ENCODE data around the gene COG1. TPM values are rescaled to one million over a fixed set of nuclear protein-coding genes. Genes with fewer than 3 reads are reported as not detected.

The COG1 gene
- total and polyA plus RNA-seq, 9 of the 15 experiments (the other 6 are each of a cell fraction or from before 2014, with no cell fraction given), result 9.5 to 26.8 (median 12.9) TPM

- TF ChIP-seq CBX2 (IDR thresholded peaks at IDR 0.05; ENCODE audit: insufficient read depth, low read length, poor library complexity, severe bottlenecking) (no peak), CXXC5 (CRISPR knock-in tag; IDR thresholded peaks at IDR 0.05) (peak; percentile 49), ZFP1 (CRISPR knock-in tag; IDR thresholded peaks at IDR 0.05) (no peak), ZNF830 (CRISPR knock-in tag; IDR thresholded peaks at IDR 0.05) (no peak), PURB (CRISPR knock-in tag; IDR thresholded peaks at IDR 0.05; ENCODE audit: low read depth) (no peak), THRAP3 (IDR thresholded peaks at IDR 0.05; ENCODE audit: borderline replicate concordance) (no peak), ZNF311 (CRISPR knock-in tag; IDR thresholded peaks at IDR 0.05) (no peak), SMARCE1 (IDR thresholded peaks at IDR 0.05) (no peak), CEBPB (tag; IDR thresholded peaks at IDR 0.05) (no peak), NR1H2 (CRISPR knock-in tag; IDR thresholded peaks at IDR 0.05) (no peak), NCOA1 (IDR thresholded peaks at IDR 0.05; ENCODE audit: low read depth) (no peak), SNIP1 (IDR thresholded peaks at IDR 0.05; ENCODE audit: low read depth) (no peak), HNRNPLL (IDR thresholded peaks at IDR 0.05; ENCODE audit: low read depth, low read length, poor library complexity, severe bottlenecking) (peak; percentile 8), ZNF586 (CRISPR knock-in tag; conservative IDR thresholded peaks at IDR 0.05) (no peak), FOXJ2 (tag; IDR thresholded peaks at IDR 0.05) (no peak), SMAD1 (IDR thresholded peaks at IDR 0.05; ENCODE audit: low read depth, low read length, partially characterized antibody) (peak; percentile 44), SIX5 (IDR thresholded peaks at IDR 0.05; ENCODE audit: borderline replicate concordance in 1 of 2, insufficient read depth in 1 of 2, low read depth in 1 of 2, low read length in 2 of 2) (peak; percentile 20 to 37; a peak in 2 of 4 replicates), ZNF76 (CRISPR knock-in tag; IDR thresholded peaks at IDR 0.05; ENCODE audit: borderline replicate concordance) (no peak), MTA3 (IDR thresholded peaks at IDR 0.05; ENCODE audit: borderline replicate concordance) (peak; percentile 59; the same call in 1 of the 2 replicates), PRPF4 (IDR thresholded peaks at IDR 0.05; ENCODE audit: insufficient read depth, low read depth, low read length, poor library complexity, severe bottlenecking) (no peak), KLF6 (CRISPR knock-in tag; IDR thresholded peaks at IDR 0.05; ENCODE audit: borderline replicate concordance) (no peak), SAP30 (IDR thresholded peaks at IDR 0.05; ENCODE audit: borderline replicate concordance, insufficient read depth, low read depth, low read length, poor library complexity, severe bottlenecking) (peak; percentile 83)
- TF ChIP-seq, protein P1, sequence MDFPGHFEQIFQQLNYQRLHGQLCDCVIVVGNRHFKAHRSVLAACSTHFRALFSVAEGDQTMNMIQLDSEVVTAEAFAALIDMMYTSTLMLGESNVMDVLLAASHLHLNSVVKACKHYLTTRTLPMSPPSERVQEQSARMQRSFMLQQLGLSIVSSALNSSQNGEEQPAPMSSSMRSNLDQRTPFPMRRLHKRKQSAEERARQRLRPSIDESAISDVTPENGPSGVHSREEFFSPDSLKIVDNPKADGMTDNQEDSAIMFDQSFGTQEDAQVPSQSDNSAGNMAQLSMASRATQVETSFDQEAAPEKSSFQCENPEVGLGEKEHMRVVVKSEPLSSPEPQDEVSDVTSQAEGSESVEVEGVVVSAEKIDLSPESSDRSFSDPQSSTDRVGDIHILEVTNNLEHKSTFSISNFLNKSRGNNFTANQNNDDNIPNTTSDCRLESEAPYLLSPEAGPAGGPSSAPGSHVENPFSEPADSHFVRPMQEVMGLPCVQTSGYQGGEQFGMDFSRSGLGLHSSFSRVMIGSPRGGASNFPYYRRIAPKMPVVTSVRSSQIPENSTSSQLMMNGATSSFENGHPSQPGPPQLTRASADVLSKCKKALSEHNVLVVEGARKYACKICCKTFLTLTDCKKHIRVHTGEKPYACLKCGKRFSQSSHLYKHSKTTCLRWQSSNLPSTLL (IDR thresholded peaks at IDR 0.05), result no peak
Observed at GRCh38 chr17:73192894-73193701, at the start of gene COG1 (continued).

Data from K562 (cell line).